K562 (cell line): ENCODE data around the gene ASXL2. TPM values are rescaled to one million over a fixed set of nuclear protein-coding genes. Genes with fewer than 3 reads are reported as not detected.

Source experiments
- BACH1 ChIP-seq: fragments of 200-800 bp; sonication (Bioruptor generic); IDR thresholded peaks from 2 replicates; pipeline ENCODE4 v1.6.1; 2016; ENCODE audit warnings: missing genetic modification characterization, missing compliant biosample characterization
- CCNT2 ChIP-seq: IDR thresholded peaks from 2 replicates; pipeline ENCODE4 v1.6.1; 2011; ENCODE audit warnings: borderline replicate concordance, low read depth, mild to moderate bottlenecking, moderate library complexity, mixed read lengths, low read length; ENCODE audit not compliant: insufficient read length; ENCODE audit errors: extremely low read depth
- COPS2 ChIP-seq: fragments of 450-650 bp; conservative IDR thresholded peaks from 2 replicates; pipeline ENCODE4 v1.6.1; 2016; ENCODE audit warnings: mild to moderate bottlenecking, moderate library complexity
- HCFC1 ChIP-seq: IDR thresholded peaks from 2 replicates; pipeline ENCODE4 v1.6.1; 2012; ENCODE audit warnings: low read depth, low read length, improper control_type of control experiment
- MYBL2 ChIP-seq, 2 experiments: fragments of 450-650 bp in 1 of 2; sonication (generic) in 1 of 2; formaldehyde crosslinking in 1 of 2; IDR thresholded peaks; 2 replicates each; pipeline versions ENCODE4 v1.6.1 to v1.8.1; 2017 to 2022; ENCODE audit warnings: borderline replicate concordance in 1 of 2, inconsistent platforms in 1 of 2, low read depth in 1 of 2, mild to moderate bottlenecking in 1 of 2, missing genetic modification reagents in 1 of 2, moderate library complexity in 1 of 2
- SP2 ChIP-seq: IDR thresholded peaks from 2 replicates; pipeline ENCODE4 v1.6.1; 2011; ENCODE audit warnings: mild to moderate bottlenecking, low read depth, low read length, moderate library complexity; ENCODE audit not compliant: poor library complexity, severe bottlenecking; ENCODE audit errors: extremely low read depth
- XRCC3 ChIP-seq: fragments of 450-650 bp; IDR thresholded peaks from 2 replicates; pipeline ENCODE4 v1.6.1; 2017; ENCODE audit warnings: mild to moderate bottlenecking, moderate library complexity
- YY1 ChIP-seq, 3 experiments: IDR thresholded peaks; 2 replicates each; pipeline ENCODE4 v1.6.1; 2011; ENCODE audit warnings: low read length in 2 of 3, mild to moderate bottlenecking in 2 of 3, moderate library complexity in 2 of 3, borderline replicate concordance in 1 of 3, control low read depth in 1 of 3, low read depth in 1 of 3; ENCODE audit not compliant: insufficient read depth in 3 of 3, insufficient replicate concordance in 2 of 3, control insufficient read depth in 1 of 3, insufficient read length in 1 of 3; ENCODE audit errors: extremely low read depth in 1 of 3
- polyA plus RNA-seq, 8 experiments: library from polyadenylated mRNA; depleted of rRNA in 4 of 8; stranded (reverse) in 5 of 8; unstranded in 3 of 8; fragments of >200 nt; fragmentation: Nextera tagmentation in 2 of 8; fragmentation: Illumina TruSeq in 1 of 8; extraction: Ambion mirVana in 2 of 8; extraction: Trizol in 1 of 8; gene quantifications; 2 replicates each; pipeline versions ENCODE4 v1.2.1 to v1.2.3, GENCODE V29; 2011 to 2014; ENCODE audit warnings: inconsistent platforms in 1 of 8, missing spikeins in 1 of 8
- total RNA-seq, 7 experiments: library from RNA; depleted of rRNA in 6 of 7; stranded (reverse); fragments of >200 nt in 6 of 7; fragmentation: Illumina TruSeq in 2 of 7; extraction: Trizol in 2 of 7; gene quantifications; 2 replicates each; pipeline versions ENCODE4 v1.2.1 to v1.2.3, GENCODE V29; 2011 to 2021; ENCODE audit warnings: low replicate concordance in 1 of 7
- TF ChIP-seq, protein P1 (sequence below): sonication (generic); formaldehyde crosslinking; IDR thresholded peaks from 2 replicates; pipeline ENCODE4 v1.8.1; 2022; ENCODE audit warnings: missing genetic modification reagents
- TF ChIP-seq, protein P2 (sequence below): fragments of 450-650 bp; formaldehyde crosslinking; IDR thresholded peaks from 2 replicates; pipeline ENCODE4 v1.4.0; 2022; ENCODE audit warnings: missing genetic modification characterization
- TF ChIP-seq, protein P3 (sequence below): fragments of 450-650 bp; IDR thresholded peaks from 2 replicates; pipeline ENCODE4 v1.6.1; 2016; ENCODE audit warnings: low read depth
- TF ChIP-seq, protein P4 (sequence below): sonication (generic); formaldehyde crosslinking; IDR thresholded peaks from 2 replicates; pipeline ENCODE4 v1.5.0; 2020; ENCODE audit warnings: missing genetic modification reagents

ASXL2 gene
- total and polyA plus RNA-seq, 9 of the 15 experiments (the other 6 are each of a cell fraction or from before 2014, with no cell fraction given) = 2.2 to 25.9 (median 9.0) TPM

DNA sequence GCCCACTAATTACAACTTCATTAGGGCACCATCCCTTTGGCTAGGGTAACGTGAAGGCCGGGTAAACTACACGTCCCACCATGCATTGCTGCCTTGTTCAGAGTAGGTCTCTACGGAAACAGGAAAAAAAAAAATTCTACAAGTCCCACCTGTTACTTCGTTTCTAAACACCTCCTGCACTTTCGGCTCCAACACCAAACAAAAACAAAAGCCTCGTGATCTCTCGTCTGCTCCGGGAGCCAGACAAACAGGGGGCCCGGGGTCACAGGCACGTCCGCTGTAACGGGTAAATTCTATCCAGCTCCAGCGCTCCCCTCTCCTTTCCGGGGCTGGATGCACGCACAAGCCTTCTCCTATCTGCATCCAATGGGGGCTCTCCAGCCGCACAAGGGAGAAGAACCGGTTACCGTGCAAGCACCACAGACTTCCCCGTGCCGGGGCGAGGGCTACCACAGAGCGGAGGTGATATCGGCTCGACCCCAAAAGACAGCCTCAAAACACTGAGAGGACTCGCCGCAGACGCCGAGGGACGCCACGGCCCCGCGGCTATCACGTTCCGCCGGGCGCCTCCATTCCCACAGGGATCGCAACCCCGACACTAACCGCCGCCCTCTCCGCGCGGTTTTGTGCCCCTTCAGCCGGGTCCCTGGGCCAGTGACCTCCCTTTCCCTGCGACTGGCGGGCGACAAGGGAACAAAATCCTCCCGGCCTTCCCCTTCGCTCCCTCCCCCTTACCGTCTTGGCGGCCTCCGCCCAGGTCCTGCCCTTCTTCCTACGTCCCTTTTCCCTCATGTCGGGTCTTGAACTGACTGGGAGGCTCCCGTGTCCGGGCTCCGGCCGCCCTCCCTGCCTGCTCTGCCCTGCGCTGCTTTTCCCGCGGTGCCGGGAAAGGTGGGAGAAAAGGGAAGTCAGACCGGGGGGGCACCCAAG lies 591 bp downstream of the ASXL2 start (continued):
- no peak for TF ChIP-seq MYBL2 (IDR thresholded peaks at IDR 0.05; ENCODE audit: low read depth)
- TF ChIP-seq MYBL2 (CRISPR knock-in tag; IDR thresholded peaks at IDR 0.05; ENCODE audit: borderline replicate concordance) = no peak
- TF ChIP-seq COPS2 = no peak
- TF ChIP-seq, protein P1, sequence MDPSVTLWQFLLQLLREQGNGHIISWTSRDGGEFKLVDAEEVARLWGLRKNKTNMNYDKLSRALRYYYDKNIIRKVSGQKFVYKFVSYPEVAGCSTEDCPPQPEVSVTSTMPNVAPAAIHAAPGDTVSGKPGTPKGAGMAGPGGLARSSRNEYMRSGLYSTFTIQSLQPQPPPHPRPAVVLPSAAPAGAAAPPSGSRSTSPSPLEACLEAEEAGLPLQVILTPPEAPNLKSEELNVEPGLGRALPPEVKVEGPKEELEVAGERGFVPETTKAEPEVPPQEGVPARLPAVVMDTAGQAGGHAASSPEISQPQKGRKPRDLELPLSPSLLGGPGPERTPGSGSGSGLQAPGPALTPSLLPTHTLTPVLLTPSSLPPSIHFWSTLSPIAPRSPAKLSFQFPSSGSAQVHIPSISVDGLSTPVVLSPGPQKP (CRISPR knock-in tag) = no peak
- TF ChIP-seq SP2 = no peak
- TF ChIP-seq BACH1 (tag) = no peak
- TF ChIP-seq, protein P2, sequence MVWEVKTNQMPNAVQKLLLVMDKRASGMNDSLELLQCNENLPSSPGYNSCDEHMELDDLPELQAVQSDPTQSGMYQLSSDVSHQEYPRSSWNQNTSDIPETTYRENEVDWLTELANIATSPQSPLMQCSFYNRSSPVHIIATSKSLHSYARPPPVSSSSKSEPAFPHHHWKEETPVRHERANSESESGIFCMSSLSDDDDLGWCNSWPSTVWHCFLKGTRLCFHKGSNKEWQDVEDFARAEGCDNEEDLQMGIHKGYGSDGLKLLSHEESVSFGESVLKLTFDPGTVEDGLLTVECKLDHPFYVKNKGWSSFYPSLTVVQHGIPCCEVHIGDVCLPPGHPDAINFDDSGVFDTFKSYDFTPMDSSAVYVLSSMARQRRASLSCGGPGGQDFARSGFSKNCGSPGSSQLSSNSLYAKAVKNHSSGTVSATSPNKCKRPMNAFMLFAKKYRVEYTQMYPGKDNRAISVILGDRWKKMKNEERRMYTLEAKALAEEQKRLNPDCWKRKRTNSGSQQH (CRISPR knock-in tag) = no peak
- TF ChIP-seq HCFC1 = peak; percentile 85
- peak in 2 of 3 experiments; percentile 1 to 62 for TF ChIP-seq YY1 (IDR thresholded peaks at IDR 0.05; ENCODE audit: borderline replicate concordance in 1 of 3, control insufficient read depth in 1 of 3, extremely low read depth in 1 of 3, insufficient read depth in 3 of 3, insufficient read length in 1 of 3, insufficient replicate concordance in 2 of 3, low read depth in 1 of 3, low read length in 2 of 3)
- peak; percentile 37 for TF ChIP-seq CCNT2
- TF ChIP-seq XRCC3 = no peak
- TF ChIP-seq, protein P3, sequence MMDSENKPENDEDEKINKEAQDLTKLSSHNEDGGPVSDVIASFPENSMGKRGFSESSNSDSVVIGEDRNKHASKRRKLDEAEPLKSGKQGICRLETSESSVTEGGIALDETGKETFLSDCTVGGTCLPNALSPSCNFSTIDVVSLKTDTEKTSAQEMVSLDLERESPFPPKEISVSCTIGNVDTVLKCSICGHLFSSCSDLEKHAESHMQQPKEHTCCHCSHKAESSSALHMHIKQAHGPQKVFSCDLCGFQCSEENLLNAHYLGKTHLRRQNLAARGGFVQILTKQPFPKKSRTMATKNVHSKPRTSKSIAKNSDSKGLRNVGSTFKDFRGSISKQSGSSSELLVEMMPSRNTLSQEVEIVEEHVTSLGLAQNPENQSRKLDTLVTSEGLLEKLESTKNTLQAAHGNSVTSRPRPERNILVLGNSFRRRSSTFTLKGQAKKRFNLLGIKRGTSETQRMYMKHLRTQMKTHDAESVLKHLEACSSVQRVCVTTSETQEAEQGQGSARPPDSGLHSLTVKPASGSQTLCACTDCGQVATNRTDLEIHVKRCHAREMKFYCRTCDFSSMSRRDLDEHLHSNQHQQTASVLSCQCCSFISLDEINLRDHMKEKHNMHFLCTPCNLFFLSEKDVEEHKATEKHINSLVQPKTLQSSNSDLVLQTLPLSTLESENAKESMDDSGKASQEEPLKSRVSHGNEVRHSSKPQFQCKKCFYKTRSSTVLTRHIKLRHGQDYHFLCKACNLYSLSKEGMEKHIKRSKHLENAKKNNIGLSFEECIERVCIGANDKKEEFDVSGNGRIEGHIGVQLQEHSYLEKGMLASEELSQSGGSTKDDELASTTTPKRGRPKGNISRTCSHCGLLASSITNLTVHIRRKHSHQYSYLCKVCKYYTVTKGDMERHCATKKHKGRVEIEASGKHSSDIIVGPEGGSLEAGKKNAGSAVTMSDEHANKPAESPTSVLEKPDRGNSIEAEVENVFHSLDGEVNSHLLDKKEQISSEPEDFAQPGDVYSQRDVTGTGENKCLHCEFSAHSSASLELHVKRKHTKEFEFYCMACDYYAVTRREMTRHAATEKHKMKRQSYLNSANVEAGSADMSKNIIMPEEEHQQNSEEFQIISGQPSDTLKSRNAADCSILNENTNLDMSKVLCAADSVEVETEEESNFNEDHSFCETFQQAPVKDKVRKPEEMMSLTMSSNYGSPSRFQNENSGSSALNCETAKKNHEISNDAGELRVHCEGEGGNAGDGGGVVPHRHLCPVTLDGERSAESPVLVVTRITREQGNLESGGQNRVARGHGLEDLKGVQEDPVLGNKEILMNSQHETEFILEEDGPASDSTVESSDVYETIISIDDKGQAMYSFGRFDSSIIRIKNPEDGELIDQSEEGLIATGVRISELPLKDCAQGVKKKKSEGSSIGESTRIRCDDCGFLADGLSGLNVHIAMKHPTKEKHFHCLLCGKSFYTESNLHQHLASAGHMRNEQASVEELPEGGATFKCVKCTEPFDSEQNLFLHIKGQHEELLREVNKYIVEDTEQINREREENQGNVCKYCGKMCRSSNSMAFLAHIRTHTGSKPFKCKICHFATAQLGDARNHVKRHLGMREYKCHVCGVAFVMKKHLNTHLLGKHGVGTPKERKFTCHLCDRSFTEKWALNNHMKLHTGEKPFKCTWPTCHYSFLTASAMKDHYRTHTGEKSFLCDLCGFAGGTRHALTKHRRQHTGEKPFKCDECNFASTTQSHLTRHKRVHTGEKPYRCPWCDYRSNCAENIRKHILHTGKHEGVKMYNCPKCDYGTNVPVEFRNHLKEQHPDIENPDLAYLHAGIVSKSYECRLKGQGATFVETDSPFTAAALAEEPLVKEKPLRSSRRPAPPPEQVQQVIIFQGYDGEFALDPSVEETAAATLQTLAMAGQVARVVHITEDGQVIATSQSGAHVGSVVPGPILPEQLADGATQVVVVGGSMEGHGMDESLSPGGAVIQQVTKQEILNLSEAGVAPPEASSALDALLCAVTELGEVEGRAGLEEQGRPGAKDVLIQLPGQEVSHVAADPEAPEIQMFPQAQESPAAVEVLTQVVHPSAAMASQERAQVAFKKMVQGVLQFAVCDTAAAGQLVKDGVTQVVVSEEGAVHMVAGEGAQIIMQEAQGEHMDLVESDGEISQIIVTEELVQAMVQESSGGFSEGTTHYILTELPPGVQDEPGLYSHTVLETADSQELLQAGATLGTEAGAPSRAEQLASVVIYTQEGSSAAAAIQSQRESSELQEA = peak; percentile 78; the same call in 1 of the 2 replicates
- TF ChIP-seq, protein P4, sequence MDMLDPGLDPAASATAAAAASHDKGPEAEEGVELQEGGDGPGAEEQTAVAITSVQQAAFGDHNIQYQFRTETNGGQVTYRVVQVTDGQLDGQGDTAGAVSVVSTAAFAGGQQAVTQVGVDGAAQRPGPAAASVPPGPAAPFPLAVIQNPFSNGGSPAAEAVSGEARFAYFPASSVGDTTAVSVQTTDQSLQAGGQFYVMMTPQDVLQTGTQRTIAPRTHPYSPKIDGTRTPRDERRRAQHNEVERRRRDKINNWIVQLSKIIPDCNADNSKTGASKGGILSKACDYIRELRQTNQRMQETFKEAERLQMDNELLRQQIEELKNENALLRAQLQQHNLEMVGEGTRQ (CRISPR knock-in tag) = no peak
